Lower leg skin (tissue), 4 donors: Measurements from ENCODE around the gene COQ9. TPM values are rescaled to one million over a fixed set of nuclear protein-coding genes. Genes with fewer than 3 reads are reported as not detected.

Experiments used
- DNase-seq, 2 donors: peaks; one replicate each; pipeline ENCODE4 v3.0.0-alpha.2; 2019; ENCODE audit warnings: low spot score in 2 of 2
- H3K4me3 ChIP-seq: fragments of 200-600 bp; sonication (generic); 2 replicates; pipeline ENCODE4 v1.5.1; 2017; ENCODE audit warnings: mild to moderate bottlenecking, low read depth; ENCODE audit not compliant: poor library complexity, severe bottlenecking
- CTCF ChIP-seq, 3 donors: fragments of 450-650 bp; IDR thresholded peaks; one replicate each; pipeline ENCODE4 v1.5.1; 2016; ENCODE audit warnings: antibody characterized with exemption in 3 of 3, mild to moderate bottlenecking in 3 of 3, moderate library complexity in 2 of 3
- POLR2A ChIP-seq, 2 donors: fragments of 450-650 bp; IDR thresholded peaks; one replicate each; pipeline ENCODE4 v1.6.1; 2016 to 2017; ENCODE audit warnings: antibody characterized with exemption in 2 of 2, mild to moderate bottlenecking in 1 of 2, moderate library complexity in 1 of 2
- WGBS, 2 donors: methylation state at CpG; one replicate each; pipeline ENCODE4 v1.1.5; 2018; 5-methylcytosine and 5-hydroxymethylcytosine counted together
- intact Hi-C: fragments of 100-400 bp; cut with DNase I; formaldehyde crosslinking; loops from one replicate; pipeline ENCODE4 v1.15.0; 2023; ENCODE audit warnings: low total_unique reads
- total RNA-seq, 4 donors: library from RNA; depleted of rRNA; stranded (reverse); fragments of >200 nt; gene quantifications; one replicate each; pipeline ENCODE4 v1.1.0, GENCODE V29; 2016

Gene COQ9
- total RNA-seq, 4 donors from 2014 or later = 38.7 to 55.3 (median 52.2) TPM

GRCh38 chr16:57478396-57479204 is 31.3 kb downstream of the COQ9 start:
- H3K4me3 ChIP-seq = no peak overlapping the region
- WGBS, 2 donors = 56 to 57% methylated on average over 15 of the region's 15 CpGs
- intact Hi-C loops = no loop called here
- TF ChIP-seq POLR2A (IDR thresholded peaks at IDR 0.05) = no peak
- TF ChIP-seq CTCF (IDR thresholded peaks at IDR 0.05) = no peak
- no peak for DNase-seq

- TF ChIP-seq POLR2A (IDR thresholded peaks at IDR 0.05) (no peak), CTCF (IDR thresholded peaks at IDR 0.05) (no peak)
- H3K4me3 ChIP-seq = no peak overlapping the region
- 34 to 35% methylated on average over 30 to 35 of the region's 36 CpGs for WGBS, 2 donors
- DNase-seq = no peak
- intact Hi-C loops = no loop called here
Measured at GRCh38 chr16:57479205-57479975, 32.1 kb downstream of the COQ9 start.

GRCh38 chr16:57479976-57480753 is 32.9 kb downstream of the COQ9 start:
- intact Hi-C loops = no loop called here
- no peak for DNase-seq
- 40 to 60% methylated on average over 14 to 15 of the region's 15 CpGs for WGBS, 2 donors
- TF ChIP-seq CTCF (IDR thresholded peaks at IDR 0.05) (no peak), POLR2A (IDR thresholded peaks at IDR 0.05) (no peak)
- H3K4me3 ChIP-seq = no peak overlapping the region

GRCh38 chr16:57480754-57481230 is 33.5 kb downstream of the COQ9 start:
- no peak overlapping the region for H3K4me3 ChIP-seq
- TF ChIP-seq CTCF (IDR thresholded peaks at IDR 0.05) (no peak), POLR2A (IDR thresholded peaks at IDR 0.05) (no peak)
- intact Hi-C loops = no loop called here
- WGBS, 2 donors = 52% methylated on average over 6 of the region's 6 CpGs
- DNase-seq = no peak

GRCh38 chr16:57481421-57481820 is 34.1 kb downstream of the COQ9 start:
- intact Hi-C loops = no loop called here
- no peak for TF ChIP-seq POLR2A (IDR thresholded peaks at IDR 0.05)
- WGBS, 2 donors = 89 to 92% methylated on average over 4 of the region's 4 CpGs
- H3K4me3 ChIP-seq = no peak overlapping the region
- DNase-seq = no peak
